ENCODE measurements around the gene SHLD1. TPM values are rescaled to one million over a fixed set of nuclear protein-coding genes. Genes with fewer than 3 reads are reported as not detected.

SHLD1 gene
- total RNA-seq, 1 donor from 2014 or later: 5.7 TPM

DNA sequence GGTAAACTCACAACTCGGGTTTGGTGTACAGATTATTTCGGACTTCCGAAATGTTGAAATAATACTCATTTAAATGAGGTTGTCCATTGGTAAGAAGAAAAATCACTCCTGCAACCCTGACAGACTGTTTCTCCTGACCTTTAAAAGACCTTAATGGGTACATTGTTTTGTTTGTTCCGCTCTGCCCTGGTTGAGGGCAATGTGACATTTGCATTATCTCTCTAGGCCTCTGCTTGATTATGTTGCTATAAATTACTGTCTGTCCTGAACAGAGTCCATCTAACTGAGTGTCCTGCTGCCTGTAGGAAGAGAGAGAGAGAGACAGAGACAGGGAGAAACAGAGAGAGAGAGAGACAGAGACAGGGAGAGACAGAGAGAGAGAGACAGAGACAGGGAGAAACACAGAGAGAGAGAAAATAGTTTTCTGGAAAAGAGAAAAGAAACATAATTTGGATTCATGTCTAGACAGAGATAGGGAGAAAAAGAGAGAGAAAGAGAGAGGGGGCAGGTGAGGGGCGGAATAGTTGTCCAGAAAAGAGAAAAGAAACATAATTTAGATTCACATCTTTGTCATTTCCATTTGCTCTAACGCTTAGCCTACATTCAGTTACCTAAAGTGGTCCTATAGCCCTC lies 83.2 kb downstream of the SHLD1 start:
- no peak for DNase-seq
- Histone ChIP-seq H3K9me3 (replicated peaks) (no peaks in the 10 kb centered on the region), H3K36me3 (no peaks in the 10 kb centered on the region), H3K27me3 (ENCODE audit: low read depth) (no peaks in the 10 kb centered on the region), H3K4me3 (no peak overlapping the region), H3K27ac (replicated peaks) (peak overlapping the region; percentile 84), H3K4me1 (peaks cover 47% of the 10 kb centered on the region)
- TF ChIP-seq CTCF (IDR thresholded peaks at IDR 0.05; ENCODE audit: borderline replicate concordance): no peak
- intact Hi-C loops (cut with micrococcal nuclease): no loop called here

GRCh38 chr20:5834436-5835005 lies 84.3 kb downstream of the SHLD1 start:
- peaks cover 47% of the 10 kb centered on the region for H3K4me1 ChIP-seq
- H3K27ac ChIP-seq (replicated peaks): peak overlapping the region; percentile 84
- intact Hi-C loops (cut with micrococcal nuclease): no loop called here
- H3K27me3 ChIP-seq (ENCODE audit: low read depth): no peaks in the 10 kb centered on the region
- no peak for DNase-seq
- H3K9me3 ChIP-seq (replicated peaks): no peaks in the 10 kb centered on the region
- TF ChIP-seq CTCF (IDR thresholded peaks at IDR 0.05; ENCODE audit: borderline replicate concordance): no peak
- no peaks in the 10 kb centered on the region for H3K36me3 ChIP-seq
- H3K4me3 ChIP-seq: no peak overlapping the region

DNA sequence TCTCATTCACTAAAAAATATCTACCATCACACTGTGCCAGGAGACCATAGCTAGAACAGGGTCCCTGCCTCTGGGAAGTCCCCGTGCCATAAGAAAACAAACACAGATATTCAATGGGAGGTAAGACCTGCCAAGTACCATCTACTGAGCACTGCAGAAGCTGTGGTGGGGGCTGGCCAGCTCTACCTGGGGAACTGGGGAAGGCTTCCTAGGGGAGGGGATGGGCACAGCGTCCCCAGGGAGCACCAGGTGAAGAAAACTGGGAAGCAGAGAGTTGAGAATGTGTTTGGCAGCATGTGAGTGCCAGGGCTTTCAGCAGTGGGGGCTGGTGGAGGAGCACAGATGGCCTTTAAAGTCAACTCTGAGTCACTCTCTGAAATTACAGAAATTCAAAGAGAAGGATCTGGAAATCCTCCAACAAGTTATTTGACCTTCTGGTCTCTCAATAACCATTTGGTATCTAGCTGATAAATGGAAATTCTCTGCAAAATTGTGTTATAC lies 85.2 kb downstream of the SHLD1 start:
- Histone ChIP-seq H3K4me3 (no peak overlapping the region), H3K4me1 (peaks cover 47% of the 10 kb centered on the region), H3K9me3 (replicated peaks) (no peaks in the 10 kb centered on the region), H3K36me3 (no peaks in the 10 kb centered on the region), H3K27me3 (ENCODE audit: low read depth) (no peaks in the 10 kb centered on the region), H3K27ac (replicated peaks) (peak overlapping the region; percentile 84)
- intact Hi-C loops (cut with micrococcal nuclease): no loop called here
- TF ChIP-seq CTCF (IDR thresholded peaks at IDR 0.05; ENCODE audit: borderline replicate concordance): no peak
- DNase-seq: peak; percentile 22

DNA sequence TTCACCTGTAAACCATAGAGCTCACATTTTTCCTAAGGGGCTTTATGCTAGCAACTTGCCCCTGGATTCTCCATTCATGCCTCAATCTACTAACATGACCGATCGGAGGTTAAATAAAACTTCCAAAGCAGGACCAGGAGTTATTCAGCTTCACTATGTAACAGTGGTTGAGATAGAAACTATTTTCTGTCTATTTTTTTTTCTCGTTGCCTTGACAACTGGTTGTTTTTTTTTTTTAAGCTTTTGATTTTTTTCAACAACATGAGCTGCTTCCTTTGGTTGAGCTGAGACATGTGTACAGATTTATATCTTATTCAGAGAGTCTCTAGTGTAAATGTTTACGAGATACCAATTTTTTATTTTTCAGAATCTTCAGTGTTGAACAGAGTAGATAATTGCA lies 85.7 kb downstream of the SHLD1 start:
- no peak for DNase-seq
- intact Hi-C loops (cut with micrococcal nuclease): no loop called here
- H3K9me3 ChIP-seq (replicated peaks): no peaks in the 10 kb centered on the region
- no peaks in the 10 kb centered on the region for H3K27me3 ChIP-seq (ENCODE audit: low read depth)
- no peak for TF ChIP-seq CTCF (IDR thresholded peaks at IDR 0.05; ENCODE audit: borderline replicate concordance)
- no peak overlapping the region for H3K4me3 ChIP-seq
- H3K36me3 ChIP-seq: no peaks in the 10 kb centered on the region
- peaks cover 47% of the 10 kb centered on the region for H3K4me1 ChIP-seq
- peak overlapping the region; percentile 84 for H3K27ac ChIP-seq (replicated peaks)

- Histone ChIP-seq H3K4me3 (no peak overlapping the region), H3K27ac (replicated peaks) (peak overlapping the region; percentile 84), H3K9me3 (replicated peaks) (no peaks in the 10 kb centered on the region), H3K27me3 (ENCODE audit: low read depth) (no peaks in the 10 kb centered on the region), H3K36me3 (no peaks in the 10 kb centered on the region), H3K4me1 (peaks cover 42% of the 10 kb centered on the region)
- DNase-seq: no peak
- TF ChIP-seq CTCF (IDR thresholded peaks at IDR 0.05; ENCODE audit: borderline replicate concordance): no peak
- intact Hi-C loops (cut with micrococcal nuclease): no loop called here
Observed at GRCh38 chr20:5836569-5836968, 86.4 kb downstream of the SHLD1 start.

All from left ventricle myocardium inferior (tissue), 1 donor.